Neural cell (in vitro differentiated cells): ENCODE data around the gene CTNNB1. TPM values are rescaled to one million over a fixed set of nuclear protein-coding genes. Genes with fewer than 3 reads are reported as not detected.
"Not testable (repeated sequence)": the region's sequence is repeated elsewhere in the genome, so short reads cannot be mapped to it uniquely, and the experiment has no call there.

Experiments used
- H2AFZ ChIP-seq: fragments of 200-600, 300-800 bp; sonication (generic), shearing (Covaris generic); 2 replicates; pipeline ENCODE4 v1.6.0; 2014; ENCODE audit warnings: low read depth, mild to moderate bottlenecking, antibody characterized with exemption, low read length, moderate library complexity
- H3F3A ChIP-seq: fragments of 200-600 bp; shearing (Covaris generic); 2 replicates; pipeline ENCODE4 v1.6.1; 2016; ENCODE audit warnings: mild to moderate bottlenecking, moderate library complexity, mixed read lengths, antibody characterized with exemption, low read length; ENCODE audit not compliant: insufficient read depth, poor library complexity, severe bottlenecking
- H3K27ac ChIP-seq: fragments of 200-600, 300-800 bp; sonication (generic), shearing (Covaris generic); 2 replicates; pipeline ENCODE4 v1.5.1; 2014; ENCODE audit warnings: mild to moderate bottlenecking, low read length, moderate library complexity
- H3K27me3 ChIP-seq: fragments of 300-800, 200-600 bp; sonication (generic), shearing (Covaris generic); 2 replicates; pipeline ENCODE4 v1.6.0; 2014; ENCODE audit warnings: mild to moderate bottlenecking, low read depth, low read length, moderate library complexity; ENCODE audit not compliant: insufficient read depth
- H3K36me3 ChIP-seq: fragments of 300-800, 200-600 bp; sonication (generic), shearing (Covaris generic); 2 replicates; pipeline ENCODE4 v1.5.1; 2014; ENCODE audit warnings: mild to moderate bottlenecking, antibody characterized with exemption, low read length, moderate library complexity; ENCODE audit not compliant: insufficient read depth
- H3K4me2 ChIP-seq: fragments of 300-800, 200-600 bp; sonication (generic), shearing (Covaris generic); 2 replicates; pipeline ENCODE4 v1.6.0; 2014; ENCODE audit warnings: mild to moderate bottlenecking, low read length
- H3K4me3 ChIP-seq: fragments of 300-800, 200-600 bp; sonication (generic), shearing (Covaris generic); 2 replicates; pipeline ENCODE4 v1.5.1; 2014; ENCODE audit warnings: mild to moderate bottlenecking, low read length, moderate library complexity
- H3K79me2 ChIP-seq: fragments of 200-600 bp; shearing (Covaris generic); replicated peaks from 2 replicates; pipeline ENCODE4 v1.6.0; 2014; ENCODE audit warnings: mild to moderate bottlenecking, low read length, moderate library complexity; ENCODE audit not compliant: insufficient read depth
- H3K9ac ChIP-seq: fragments of 300-800, 200-600 bp; sonication (generic), shearing (Covaris generic); 2 replicates; pipeline ENCODE4 v1.6.1; 2016; ENCODE audit warnings: mild to moderate bottlenecking, low read length, mixed read lengths
- H3K9me2 ChIP-seq: fragments of 200-600 bp; shearing (Covaris generic); 2 replicates; pipeline ENCODE4 v1.6.1; 2016; ENCODE audit warnings: mild to moderate bottlenecking, low read length, mixed read lengths; ENCODE audit not compliant: insufficient read depth
- H3K9me3 ChIP-seq: fragments of 200-600, 300-800 bp; sonication (generic), shearing (Covaris generic); 2 replicates; pipeline ENCODE4 v1.6.1; 2016; ENCODE audit warnings: mild to moderate bottlenecking, mixed run types, low read length, moderate library complexity, mixed read lengths
- H4K20me1 ChIP-seq: fragments of 200-600 bp; shearing (Covaris generic); 2 replicates; pipeline ENCODE4 v1.6.1; 2016; ENCODE audit warnings: mild to moderate bottlenecking, mixed run types; ENCODE audit not compliant: insufficient read depth
- CTCF ChIP-seq: fragments of 450-650 bp; IDR thresholded peaks from 2 replicates; pipeline ENCODE4 v1.5.1; 2014; ENCODE audit warnings: antibody characterized with exemption, mild to moderate bottlenecking, moderate library complexity; ENCODE audit not compliant: poor library complexity, severe bottlenecking
- EP300 ChIP-seq: fragments of 450-650 bp; conservative IDR thresholded peaks from 2 replicates; pipeline ENCODE4 v1.6.1; 2014; ENCODE audit warnings: antibody characterized with exemption, mild to moderate bottlenecking, moderate library complexity; ENCODE audit not compliant: poor library complexity, severe bottlenecking
- EZH2 ChIP-seq: fragments of 200-600, 300-800 bp; shearing (Covaris generic), sonication (generic); IDR thresholded peaks from 2 replicates; pipeline ENCODE4 v1.6.1; 2014; ENCODE audit warnings: antibody characterized with exemption, low read length, borderline replicate concordance, mild to moderate bottlenecking; ENCODE audit not compliant: insufficient read depth, poor library complexity, severe bottlenecking
- MXI1 ChIP-seq: fragments of 450-650 bp; conservative IDR thresholded peaks from 2 replicates; pipeline ENCODE4 v1.6.1; 2014; ENCODE audit warnings: antibody characterized with exemption, mild to moderate bottlenecking; ENCODE audit not compliant: poor library complexity, severe bottlenecking
- POLR2AphosphoS5 ChIP-seq: IDR thresholded peaks from 2 replicates; pipeline ENCODE4 v1.6.1; 2012
- RAD21 ChIP-seq: fragments of 450-650 bp; conservative IDR thresholded peaks from 2 replicates; pipeline ENCODE4 v1.6.1; 2014; ENCODE audit warnings: antibody characterized with exemption, mild to moderate bottlenecking, moderate library complexity
- REST ChIP-seq: IDR thresholded peaks from 2 replicates; pipeline ENCODE4 v1.6.1; 2012; ENCODE audit warnings: borderline replicate concordance
- SMC3 ChIP-seq: fragments of 450-650 bp; conservative IDR thresholded peaks from 2 replicates; pipeline ENCODE4 v1.6.1; 2014; ENCODE audit warnings: antibody characterized with exemption, mild to moderate bottlenecking, moderate library complexity; ENCODE audit not compliant: poor library complexity
- TAF1 ChIP-seq: IDR thresholded peaks from 2 replicates; pipeline ENCODE4 v1.6.1; 2012; ENCODE audit warnings: low read depth
- polyA plus RNA-seq: library from polyadenylated mRNA; depleted of rRNA; stranded (reverse); fragments of >200 nt; gene quantifications from 2 replicates; pipeline ENCODE4 v1.2.3, GENCODE V29; 2014

CTNNB1 gene
- polyA plus RNA-seq, 1 donor from 2014 or later: 317 TPM

- H3K4me2 ChIP-seq: no peak overlapping the region
- no peaks in the 10 kb centered on the region for H4K20me1 ChIP-seq
- no peaks in the 10 kb centered on the region for H3K36me3 ChIP-seq
- H3F3A ChIP-seq: no peaks in the 10 kb centered on the region
- no peak overlapping the region for H3K9ac ChIP-seq
- H2AFZ ChIP-seq: no peak overlapping the region
- no peak overlapping the region for H3K27ac ChIP-seq
- no peaks in the 10 kb centered on the region for H3K79me2 ChIP-seq
- no peak for TF ChIP-seq EZH2
- TF ChIP-seq EP300: no peak
- TF ChIP-seq REST: no peak
- TF ChIP-seq SMC3: no peak
- TF ChIP-seq TAF1: no peak
- TF ChIP-seq RAD21: no peak
- TF ChIP-seq CTCF: no peak
- TF ChIP-seq MXI1: no peak
- no peak for TF ChIP-seq POLR2AphosphoS5
- no peaks in the 10 kb centered on the region for H3K27me3 ChIP-seq
- H3K9me2 ChIP-seq: no peaks in the 10 kb centered on the region
- H3K9me3 ChIP-seq: no peaks in the 10 kb centered on the region
- no peak overlapping the region for H3K4me3 ChIP-seq
Measured at GRCh38 chr3:41276191-41276590, 76.9 kb downstream of the CTNNB1 start.

GRCh38 chr3:41277790-41278465 is 78.6 kb downstream of the CTNNB1 start:
- Histone ChIP-seq H3K9me3 (no peaks in the 10 kb centered on the region), H2AFZ (no peak overlapping the region), H3K4me2 (no peak overlapping the region), H3K27me3 (no peaks in the 10 kb centered on the region), H3K27ac (no peak overlapping the region), H3K79me2 (no peaks in the 10 kb centered on the region), H4K20me1 (no peaks in the 10 kb centered on the region), H3K9ac (no peak overlapping the region), H3K9me2 (no peaks in the 10 kb centered on the region), H3K4me3 (no peak overlapping the region), H3K36me3 (no peaks in the 10 kb centered on the region), H3F3A (no peaks in the 10 kb centered on the region)
- TF ChIP-seq EP300 (no peak), EZH2 (no peak), REST (no peak), RAD21 (no peak), CTCF (no peak), SMC3 (no peak), POLR2AphosphoS5 (no peak), MXI1 (no peak), TAF1 (no peak)

- H3K4me2 ChIP-seq, H3K4me3 ChIP-seq, H3K9ac ChIP-seq, H3F3A ChIP-seq, H3K36me3 ChIP-seq, H3K79me2 ChIP-seq, H3K27ac ChIP-seq, H3K9me2 ChIP-seq, H4K20me1 ChIP-seq, H2AFZ ChIP-seq, H3K9me3 ChIP-seq, H3K27me3 ChIP-seq: not testable (repeated sequence)
Measured at GRCh38 chr3:41284934-41285333, 85.6 kb downstream of the CTNNB1 start.
